ENCODE data around the gene SCGN. TPM values are rescaled to one million over a fixed set of nuclear protein-coding genes. Genes with fewer than 3 reads are reported as not detected.

SCGN gene
- total RNA-seq, 2 experiments from 2014 or later: not detected

DNA sequence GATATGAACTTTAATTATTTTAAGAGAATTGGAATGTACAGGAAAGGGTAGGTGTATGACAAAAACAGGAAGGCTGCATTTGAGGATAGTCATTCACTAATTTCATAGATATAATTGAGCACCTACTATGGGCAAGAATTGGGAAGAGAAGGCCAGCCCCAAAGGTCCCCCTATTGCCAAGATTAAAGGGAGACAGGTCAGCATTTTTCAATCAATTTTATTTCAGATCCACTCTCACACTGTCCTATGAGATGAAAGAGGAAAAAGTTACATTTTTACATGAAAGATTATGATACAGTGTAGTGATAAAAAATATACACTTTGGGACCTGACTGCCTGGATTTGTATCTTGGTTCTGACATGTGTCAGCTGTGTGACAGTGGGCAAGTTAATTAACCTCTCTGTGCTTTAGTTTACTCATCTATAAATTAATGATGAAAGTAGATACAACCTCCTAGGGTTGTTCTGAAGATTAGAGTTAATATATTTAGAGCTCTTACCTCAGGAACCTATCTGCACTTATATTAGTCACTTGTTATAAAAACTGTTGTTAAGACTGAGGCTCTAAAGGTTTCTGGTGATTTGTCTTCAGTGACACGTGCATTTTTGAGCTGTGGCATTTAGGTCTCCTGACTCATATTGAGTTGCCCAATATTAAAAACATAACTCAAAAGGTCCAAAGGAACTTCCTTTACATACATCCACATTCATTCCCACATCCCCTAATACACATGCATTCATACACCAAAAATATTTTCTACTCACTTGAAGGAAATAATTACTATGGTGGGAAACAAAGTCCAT lies 45.7 kb downstream of the SCGN start:
- no peak overlapping the region for H3K27ac ChIP-seq (ENCODE audit: low read depth in 1 of 2, low read length in 2 of 2)
- no peaks in the 10 kb centered on the region for H3K36me3 ChIP-seq (ENCODE audit: insufficient read depth, low read length)
- H3K4me1 Mint-ChIP-seq (ENCODE audit: low read depth): no peaks in the 10 kb centered on the region
- ATAC-seq (ENCODE audit: poor library complexity): no peak
- H3K27me3 Mint-ChIP-seq: peaks cover 29% of the 10 kb centered on the region
- intact Hi-C loops (cut with DNase I, micrococcal nuclease): no loop called here
- peak in 1 of 14 experiments; percentile 3 for DNase-seq
- H3K9me3 Mint-ChIP-seq: no peaks in the 10 kb centered on the region
- H3K4me3 Mint-ChIP-seq: no peak overlapping the region
- no peaks in the 10 kb centered on the region for H3K4me1 ChIP-seq (ENCODE audit: insufficient read depth, low read length)
- no peaks in the 10 kb centered on the region for H3K36me3 Mint-ChIP-seq (ENCODE audit: low read depth)
- ChIA-PET POLR2A (no interaction called here), CTCF (no interaction called here)
- H3K4me3 ChIP-seq (ENCODE audit: low read length): no peak overlapping the region
- TF ChIP-seq, protein P1, sequence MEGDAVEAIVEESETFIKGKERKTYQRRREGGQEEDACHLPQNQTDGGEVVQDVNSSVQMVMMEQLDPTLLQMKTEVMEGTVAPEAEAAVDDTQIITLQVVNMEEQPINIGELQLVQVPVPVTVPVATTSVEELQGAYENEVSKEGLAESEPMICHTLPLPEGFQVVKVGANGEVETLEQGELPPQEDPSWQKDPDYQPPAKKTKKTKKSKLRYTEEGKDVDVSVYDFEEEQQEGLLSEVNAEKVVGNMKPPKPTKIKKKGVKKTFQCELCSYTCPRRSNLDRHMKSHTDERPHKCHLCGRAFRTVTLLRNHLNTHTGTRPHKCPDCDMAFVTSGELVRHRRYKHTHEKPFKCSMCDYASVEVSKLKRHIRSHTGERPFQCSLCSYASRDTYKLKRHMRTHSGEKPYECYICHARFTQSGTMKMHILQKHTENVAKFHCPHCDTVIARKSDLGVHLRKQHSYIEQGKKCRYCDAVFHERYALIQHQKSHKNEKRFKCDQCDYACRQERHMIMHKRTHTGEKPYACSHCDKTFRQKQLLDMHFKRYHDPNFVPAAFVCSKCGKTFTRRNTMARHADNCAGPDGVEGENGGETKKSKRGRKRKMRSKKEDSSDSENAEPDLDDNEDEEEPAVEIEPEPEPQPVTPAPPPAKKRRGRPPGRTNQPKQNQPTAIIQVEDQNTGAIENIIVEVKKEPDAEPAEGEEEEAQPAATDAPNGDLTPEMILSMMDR (IDR thresholded peaks at IDR 0.05): no peak
- H3K27ac Mint-ChIP-seq: no peak overlapping the region
- H3K27me3 ChIP-seq (ENCODE audit: control insufficient read depth in 1 of 2, insufficient read depth in 2 of 2, low read length in 2 of 2): peaks cover 0 to 7% of the 10 kb centered on the region in 2 experiments
- H3K9me3 ChIP-seq (ENCODE audit: control insufficient read depth in 1 of 2, insufficient read depth in 1 of 2, low read length in 2 of 2): no peaks in the 10 kb centered on the region

DNA sequence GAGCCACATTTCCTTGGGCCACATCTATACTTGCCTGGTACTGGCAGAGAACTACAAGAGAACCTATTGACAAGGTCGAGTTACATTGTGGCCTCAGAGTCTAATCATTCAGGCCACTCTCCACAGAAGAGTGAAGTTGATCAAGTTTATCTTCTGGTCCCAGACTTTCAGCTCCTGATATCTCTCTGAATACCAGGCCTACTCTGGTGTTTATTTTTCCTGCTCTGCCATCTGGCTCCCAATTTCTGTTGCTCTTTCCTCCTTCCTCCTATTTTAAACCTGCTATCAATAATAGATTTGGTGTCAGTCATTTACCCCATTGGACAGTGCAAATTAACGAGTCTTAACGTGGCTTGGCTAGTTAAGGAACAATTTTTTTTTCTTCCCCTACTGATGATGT lies 46.6 kb downstream of the SCGN start:
- Histone ChIP-seq H3K9me3 (ENCODE audit: control insufficient read depth in 1 of 2, insufficient read depth in 1 of 2, low read length in 2 of 2) (no peaks in the 10 kb centered on the region), H3K36me3 (ENCODE audit: insufficient read depth, low read length) (no peaks in the 10 kb centered on the region), H3K27me3 (ENCODE audit: control insufficient read depth in 1 of 2, insufficient read depth in 2 of 2, low read length in 2 of 2) (peaks cover 0 to 7% of the 10 kb centered on the region in 2 experiments), H3K4me3 (ENCODE audit: low read length) (no peak overlapping the region), H3K27ac (ENCODE audit: low read depth in 1 of 2, low read length in 2 of 2) (no peak overlapping the region), H3K4me1 (ENCODE audit: insufficient read depth, low read length) (no peaks in the 10 kb centered on the region)
- ChIA-PET POLR2A (no interaction called here), CTCF (no interaction called here)
- DNase-seq (no peak), ATAC-seq (ENCODE audit: poor library complexity) (no peak)
- Mint-ChIP-seq H3K36me3 (ENCODE audit: low read depth) (no peaks in the 10 kb centered on the region), H3K27me3 (peaks cover 26% of the 10 kb centered on the region), H3K4me3 (no peak overlapping the region), H3K4me1 (ENCODE audit: low read depth) (no peaks in the 10 kb centered on the region), H3K27ac (no peak overlapping the region), H3K9me3 (no peaks in the 10 kb centered on the region)
- intact Hi-C loops (cut with DNase I, micrococcal nuclease): no loop called here
- TF ChIP-seq, protein P1 (IDR thresholded peaks at IDR 0.05): no peak

DNA sequence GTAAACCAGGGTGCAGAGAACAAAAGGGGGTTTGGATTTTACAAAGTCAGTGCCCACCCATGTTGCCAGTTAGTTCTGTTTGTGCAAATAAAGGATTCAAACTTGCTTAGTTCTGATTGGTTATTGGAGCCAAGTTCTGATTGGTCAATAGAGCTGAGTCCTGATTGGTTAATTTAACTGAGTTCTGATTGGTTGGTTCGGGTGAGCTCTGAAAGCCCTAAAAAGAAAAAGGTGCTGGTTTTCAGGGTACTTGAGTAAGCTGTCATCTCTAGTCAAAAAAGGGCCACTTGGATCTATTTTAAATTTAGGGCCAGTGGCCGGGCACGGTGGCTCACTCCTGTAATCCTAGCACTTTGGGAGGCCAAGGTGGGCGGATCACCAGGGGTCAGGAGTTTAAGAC lies 47.6 kb downstream of the SCGN start:
- ChIA-PET POLR2A (no interaction called here), CTCF (no interaction called here)
- H3K27ac Mint-ChIP-seq: no peak overlapping the region
- no peak overlapping the region for H3K27ac ChIP-seq (ENCODE audit: low read depth in 1 of 2, low read length in 2 of 2)
- H3K36me3 ChIP-seq (ENCODE audit: insufficient read depth, low read length): no peaks in the 10 kb centered on the region
- H3K9me3 ChIP-seq (ENCODE audit: control insufficient read depth in 1 of 2, insufficient read depth in 1 of 2, low read length in 2 of 2): no peaks in the 10 kb centered on the region
- TF ChIP-seq, protein P1 (IDR thresholded peaks at IDR 0.05): no peak
- no peaks in the 10 kb centered on the region for H3K4me1 ChIP-seq (ENCODE audit: insufficient read depth, low read length)
- peaks cover 25% of the 10 kb centered on the region for H3K27me3 Mint-ChIP-seq
- no peaks in the 10 kb centered on the region for H3K4me1 Mint-ChIP-seq (ENCODE audit: low read depth)
- no peaks in the 10 kb centered on the region for H3K27me3 ChIP-seq (ENCODE audit: control insufficient read depth in 1 of 2, insufficient read depth in 2 of 2, low read length in 2 of 2)
- intact Hi-C loops (cut with DNase I, micrococcal nuclease): no loop called here
- ATAC-seq (ENCODE audit: poor library complexity) (no peak), DNase-seq (no peak)
- H3K4me3 ChIP-seq (ENCODE audit: low read length): no peak overlapping the region
- no peaks in the 10 kb centered on the region for H3K36me3 Mint-ChIP-seq (ENCODE audit: low read depth)
- no peaks in the 10 kb centered on the region for H3K9me3 Mint-ChIP-seq
- H3K4me3 Mint-ChIP-seq: no peak overlapping the region
